Measurements from ENCODE around the gene SREK1IP1.

DNA sequence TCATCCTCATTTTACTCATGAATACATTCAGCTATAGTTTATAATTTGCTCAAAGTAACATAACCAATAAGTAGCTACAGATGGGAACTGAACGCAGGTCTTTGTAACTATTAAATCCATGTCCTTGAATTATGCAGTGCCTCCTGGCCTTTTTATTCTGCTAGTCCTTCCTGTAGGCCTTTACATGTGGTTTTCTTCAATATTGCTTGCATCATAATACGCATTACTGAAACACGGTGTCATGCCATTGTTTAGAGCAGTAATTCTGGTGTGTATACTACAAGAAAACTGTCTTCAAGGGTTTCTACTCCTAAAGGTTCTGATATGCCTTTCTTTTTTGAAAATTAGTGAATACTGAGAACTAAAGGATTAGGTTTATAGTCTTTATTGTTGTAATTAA lies 21.0 kb upstream of the SREK1IP1 start:
- TF ChIP-seq POLR2A (IDR thresholded peaks at IDR 0.05), result no peak
- TF ChIP-seq, protein P1, sequence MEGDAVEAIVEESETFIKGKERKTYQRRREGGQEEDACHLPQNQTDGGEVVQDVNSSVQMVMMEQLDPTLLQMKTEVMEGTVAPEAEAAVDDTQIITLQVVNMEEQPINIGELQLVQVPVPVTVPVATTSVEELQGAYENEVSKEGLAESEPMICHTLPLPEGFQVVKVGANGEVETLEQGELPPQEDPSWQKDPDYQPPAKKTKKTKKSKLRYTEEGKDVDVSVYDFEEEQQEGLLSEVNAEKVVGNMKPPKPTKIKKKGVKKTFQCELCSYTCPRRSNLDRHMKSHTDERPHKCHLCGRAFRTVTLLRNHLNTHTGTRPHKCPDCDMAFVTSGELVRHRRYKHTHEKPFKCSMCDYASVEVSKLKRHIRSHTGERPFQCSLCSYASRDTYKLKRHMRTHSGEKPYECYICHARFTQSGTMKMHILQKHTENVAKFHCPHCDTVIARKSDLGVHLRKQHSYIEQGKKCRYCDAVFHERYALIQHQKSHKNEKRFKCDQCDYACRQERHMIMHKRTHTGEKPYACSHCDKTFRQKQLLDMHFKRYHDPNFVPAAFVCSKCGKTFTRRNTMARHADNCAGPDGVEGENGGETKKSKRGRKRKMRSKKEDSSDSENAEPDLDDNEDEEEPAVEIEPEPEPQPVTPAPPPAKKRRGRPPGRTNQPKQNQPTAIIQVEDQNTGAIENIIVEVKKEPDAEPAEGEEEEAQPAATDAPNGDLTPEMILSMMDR (IDR thresholded peaks at IDR 0.05), result no peak
